Measurements from ENCODE around the gene KRTCAP3. TPM values are rescaled to one million over a fixed set of nuclear protein-coding genes. Genes with fewer than 3 reads are reported as not detected.
A peak's percentile ranks its signal among the peaks of the same experiment; 100 is the strongest.

Gene KRTCAP3
- total and polyA plus RNA-seq, 9 of the 15 experiments (the other 6 are each of a cell fraction or from before 2014, with no cell fraction given): 0.24 to 1.4 (median 0.73) TPM

- TF ChIP-seq, protein P1, sequence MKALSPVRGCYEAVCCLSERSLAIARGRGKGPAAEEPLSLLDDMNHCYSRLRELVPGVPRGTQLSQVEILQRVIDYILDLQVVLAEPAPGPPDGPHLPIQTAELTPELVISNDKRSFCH (CRISPR knock-in tag; IDR thresholded peaks at IDR 0.05): no peak
- TF ChIP-seq, protein P1 (tag; IDR thresholded peaks at IDR 0.05): no peak
These were observed 43.2 kb upstream of the KRTCAP3 start (continued) for GRCh38 chr2:27398962-27399361.

GRCh38 chr2:27400348-27401135 is 41.6 kb upstream of the KRTCAP3 start:
- intact Hi-C loops (cut with micrococcal nuclease) (no loop called here), in situ Hi-C loops (cut with MboI) (no loop called here)
- Histone ChIP-seq H3K27me3 (ENCODE audit: control insufficient read depth in 2 of 2, insufficient read depth in 2 of 2, low read length in 2 of 2) (no peaks in the 10 kb centered on the region), H3K4me1 (replicated peaks in 1 of 2; ENCODE audit: control insufficient read depth in 2 of 2, insufficient read depth in 2 of 2, low read length in 2 of 2) (no peaks in the 10 kb centered on the region; a peak in 2 of 5 replicates), H4K20me1 (replicated peaks; ENCODE audit: control insufficient read depth, insufficient read depth, low read length) (0 out of 2 replicates have a peak, but pooled peaks cover 4% of the 10 kb centered on the region), H3K4me3 (no peak overlapping the region), H3K9ac (ENCODE audit: insufficient read depth in 1 of 2, low read depth in 2 of 2, low read length in 2 of 2) (no peak overlapping the region), H3K9me1 (ENCODE audit: control insufficient read depth, insufficient read depth, low read length) (no peaks in the 10 kb centered on the region), H3K4me2 (ENCODE audit: insufficient read depth, low read length) (no peak overlapping the region), H2AFZ (ENCODE audit: low read depth, low read length) (no peak overlapping the region), H3K9me3 (replicated peaks; ENCODE audit: control insufficient read depth, insufficient read depth, low read depth, low read length) (no peaks in the 10 kb centered on the region), H3K27ac (ENCODE audit: extremely low read depth, low read depth, low read length) (no peak overlapping the region), H3K79me2 (ENCODE audit: control insufficient read depth, insufficient read depth, low read length) (peaks cover 95% of the 10 kb centered on the region), H3K36me3 (ENCODE audit: control insufficient read depth, insufficient read depth, low read length) (peaks cover 61% of the 10 kb centered on the region)
- ChIA-PET CTCF (ENCODE audit: low intra/inter-chr PET ratio) (no interaction called here), POLR2A (interaction anchor here (0.6 to 0.8 kb wide), 2 partner anchors 9 to 137 kb away, joined by 3 to 5 read pairs; partner anchors contain the start of gene PPM1G)
- WGBS (ENCODE audit: insufficient coverage, low coverage, missing lambda C conversion rate): 100% methylated on average over 2 of the region's 2 CpGs
- DNase-seq (ENCODE audit: extremely low read depth in 1 of 4, low spot score in 3 of 4) (peak in 1 of 4 experiments; percentile 9), FAIRE-seq (no peak), ATAC-seq (peak; percentile 31; the same call in 2 of the 3 replicates)
- TF ChIP-seq PHB (CRISPR knock-in tag; IDR thresholded peaks at IDR 0.05) (0 out of 2 replicates have a peak, but pooled peaks have one; percentile 43), ZNF121 (CRISPR knock-in tag; conservative IDR thresholded peaks at IDR 0.05) (peak; percentile 73), ZNF316 (IDR thresholded peaks at IDR 0.05) (no peak)
- BruUV-seq (replicated peaks): no TSS peak
